NB4 (cell line): ENCODE data around the gene EXOC7.

Experiments
- CTCF ChIP-seq: IDR thresholded peaks from one replicate; pipeline ENCODE4 v1.5.1; 2012; ENCODE audit warnings: low read depth, low read length
- MAX ChIP-seq: IDR thresholded peaks from 2 replicates; pipeline ENCODE4 v1.6.1; 2011; ENCODE audit warnings: low read depth, low read length
- POLR2A ChIP-seq: IDR thresholded peaks from 2 replicates; pipeline ENCODE4 v1.6.1; 2011; ENCODE audit warnings: mild to moderate bottlenecking; ENCODE audit not compliant: insufficient read length; ENCODE audit errors: extremely low read depth

DNA sequence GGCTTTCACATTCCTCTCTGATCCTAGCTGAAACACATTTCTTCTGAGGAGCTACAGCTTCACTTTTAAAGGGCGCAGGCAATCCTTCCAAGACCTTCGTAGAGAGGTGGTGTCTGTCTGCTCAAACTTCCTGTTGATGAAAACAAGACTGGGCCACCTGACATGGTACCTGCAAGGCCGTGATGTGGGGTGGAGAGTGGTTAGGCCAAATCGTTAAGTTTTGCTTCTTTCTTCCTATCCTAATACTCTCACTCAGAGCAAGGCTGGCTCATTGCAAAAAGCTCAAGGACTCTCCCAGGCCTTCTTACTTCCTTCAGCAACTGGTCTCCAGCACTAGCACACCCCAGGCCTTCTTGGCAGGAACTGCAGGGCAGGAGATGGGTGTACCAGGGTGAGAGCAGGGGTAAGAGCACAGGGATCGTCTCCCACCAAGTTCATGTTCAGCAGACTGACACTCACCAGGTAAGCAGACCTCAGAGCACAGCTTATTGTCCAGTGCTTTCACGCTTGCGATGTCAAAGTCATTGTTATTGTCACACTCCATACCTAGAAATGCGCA, 48.4 kb upstream of the EXOC7 start:
- no peak for TF ChIP-seq CTCF
- TF ChIP-seq POLR2A, result no peak
- TF ChIP-seq MAX, result no peak
